Measurements from ENCODE around the gene FAM83C.

DNA sequence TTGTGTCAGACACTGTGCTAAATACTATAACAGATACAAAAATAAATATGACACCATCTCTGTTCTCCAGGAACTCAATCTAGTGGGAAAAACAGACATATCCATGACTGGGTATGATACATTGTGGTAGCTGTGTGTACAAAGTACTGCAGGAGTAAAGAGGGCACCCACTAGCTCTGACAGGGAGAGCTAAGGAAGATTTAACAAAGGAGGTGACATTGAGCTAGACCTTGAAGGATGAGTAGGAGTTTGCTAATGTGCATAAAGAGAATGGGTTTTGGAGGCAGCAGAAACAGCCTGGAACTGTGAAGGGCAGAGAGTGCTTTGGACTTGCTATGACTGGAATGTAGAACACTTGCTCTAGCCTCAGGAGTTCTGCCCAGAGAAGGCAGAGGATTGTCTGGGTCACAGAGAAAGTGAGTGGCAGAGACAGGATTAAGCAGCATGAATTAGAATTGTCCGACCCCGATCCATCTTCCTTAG lies 51.4 kb downstream of the FAM83C start:
- no peak for TF ChIP-seq POLR2A (IDR thresholded peaks at IDR 0.05; ENCODE audit: low read depth, low read length)
- TF ChIP-seq POLR2AphosphoS5 (IDR thresholded peaks at IDR 0.05; ENCODE audit: low read depth, low read length), result no peak
- TF ChIP-seq TAF1 (IDR thresholded peaks at IDR 0.05; ENCODE audit: borderline replicate concordance, low read depth, low read length), result no peak

All from GM12892 (cell line).